Measurements from ENCODE around the gene CMTM7. TPM values are rescaled to one million over a fixed set of nuclear protein-coding genes. Genes with fewer than 3 reads are reported as not detected.
A peak's percentile ranks its signal among the peaks of the same experiment; 100 is the strongest.

Gene CMTM7
- total RNA-seq, 1 experiment from 2014 or later, result 131 TPM

DNA sequence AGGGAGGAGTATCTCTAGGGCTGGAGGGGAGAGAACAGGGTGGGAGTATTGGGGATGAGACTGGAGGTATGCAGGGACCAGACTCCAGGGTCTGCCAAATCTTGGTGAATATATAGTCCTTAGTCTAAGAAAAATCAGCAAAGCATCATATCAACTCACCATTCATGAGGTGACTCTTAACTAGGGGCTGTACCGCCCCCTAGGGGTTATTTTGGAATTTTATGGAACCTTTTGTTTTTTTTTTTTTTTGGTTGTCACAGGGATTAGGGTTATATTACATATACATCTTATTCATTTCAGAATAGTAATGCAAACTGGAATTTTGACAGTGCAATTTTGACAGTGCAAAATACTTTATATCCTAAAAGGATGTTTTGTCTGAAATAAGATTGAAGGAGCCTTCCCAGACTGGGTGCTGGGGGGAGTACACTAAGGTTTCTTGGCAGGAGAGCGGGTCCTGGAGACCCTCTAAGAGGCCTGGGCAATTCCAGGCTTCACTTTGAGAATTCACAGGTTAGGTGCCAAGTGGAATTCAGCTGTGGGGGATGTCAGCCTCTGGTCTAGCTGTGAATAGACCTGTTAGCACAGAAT lies 7.5 kb downstream of the CMTM7 start:
- Mint-ChIP-seq H3K4me3 (ENCODE audit: low read depth, unreplicated experiment) (peak overlapping the region; percentile 48), H3K27ac (ENCODE audit: unreplicated experiment) (peak overlapping the region; percentile 50)

DNA sequence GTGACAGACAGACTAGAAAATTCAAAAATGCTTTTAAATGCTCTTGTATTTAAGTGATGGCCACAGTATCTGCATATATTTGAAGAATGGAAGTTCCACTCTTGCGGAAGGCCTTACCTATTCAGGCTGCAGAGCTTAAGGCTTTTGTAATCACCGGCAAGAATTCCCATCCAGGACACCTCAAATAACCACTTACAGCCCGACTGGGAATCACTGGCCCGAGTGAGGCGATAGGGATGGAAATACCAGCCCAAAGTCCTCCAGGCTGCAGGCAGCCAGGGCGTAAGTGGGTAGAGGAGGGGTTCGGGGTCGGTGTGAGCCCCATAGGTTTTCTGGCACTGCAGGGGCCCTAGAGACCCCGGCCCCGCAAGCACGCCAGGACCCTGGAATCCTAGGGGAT lies 9.5 kb downstream of the CMTM7 start:
- BruUV-seq (replicated peaks), result no TSS peak
- H3K9me3 Mint-ChIP-seq (ENCODE audit: low read depth, unreplicated experiment), result no peaks in the 10 kb centered on the region
- CTCF ChIA-PET, result interaction anchor here (0.6 to 2.3 kb wide), 2 partner anchors 51 to 67 kb away, joined by 7 to 15 read pairs; no protein-coding TSS in a partner anchor
- H3K36me3 Mint-ChIP-seq (ENCODE audit: insufficient read depth, unreplicated experiment), result peaks cover 70% of the 10 kb centered on the region
- peak overlapping the region; percentile 81 for H3K4me3 Mint-ChIP-seq (ENCODE audit: low read depth, unreplicated experiment)
- H3K4me1 Mint-ChIP-seq (ENCODE audit: low read depth, unreplicated experiment), result peaks cover 84% of the 10 kb centered on the region
- H3K27ac Mint-ChIP-seq (ENCODE audit: unreplicated experiment), result peak overlapping the region; percentile 98
- TF ChIP-seq, protein P1, sequence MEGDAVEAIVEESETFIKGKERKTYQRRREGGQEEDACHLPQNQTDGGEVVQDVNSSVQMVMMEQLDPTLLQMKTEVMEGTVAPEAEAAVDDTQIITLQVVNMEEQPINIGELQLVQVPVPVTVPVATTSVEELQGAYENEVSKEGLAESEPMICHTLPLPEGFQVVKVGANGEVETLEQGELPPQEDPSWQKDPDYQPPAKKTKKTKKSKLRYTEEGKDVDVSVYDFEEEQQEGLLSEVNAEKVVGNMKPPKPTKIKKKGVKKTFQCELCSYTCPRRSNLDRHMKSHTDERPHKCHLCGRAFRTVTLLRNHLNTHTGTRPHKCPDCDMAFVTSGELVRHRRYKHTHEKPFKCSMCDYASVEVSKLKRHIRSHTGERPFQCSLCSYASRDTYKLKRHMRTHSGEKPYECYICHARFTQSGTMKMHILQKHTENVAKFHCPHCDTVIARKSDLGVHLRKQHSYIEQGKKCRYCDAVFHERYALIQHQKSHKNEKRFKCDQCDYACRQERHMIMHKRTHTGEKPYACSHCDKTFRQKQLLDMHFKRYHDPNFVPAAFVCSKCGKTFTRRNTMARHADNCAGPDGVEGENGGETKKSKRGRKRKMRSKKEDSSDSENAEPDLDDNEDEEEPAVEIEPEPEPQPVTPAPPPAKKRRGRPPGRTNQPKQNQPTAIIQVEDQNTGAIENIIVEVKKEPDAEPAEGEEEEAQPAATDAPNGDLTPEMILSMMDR (IDR thresholded peaks at IDR 0.05; ENCODE audit: unreplicated experiment), result no peak
- intact Hi-C loops (cut with micrococcal nuclease; ENCODE audit: unreplicated experiment), result loop anchor here (1.0 kb wide), 1 partner anchor 21 kb away; no protein-coding TSS in a partner anchor
- H3K27me3 Mint-ChIP-seq (ENCODE audit: unreplicated experiment), result no peaks in the 10 kb centered on the region
- no peak for DNase-seq

More for the DNA sequence above, 7.5 kb downstream of the CMTM7 start:
- H3K9me3 Mint-ChIP-seq (ENCODE audit: low read depth, unreplicated experiment), result no peaks in the 10 kb centered on the region
- peak; percentile 53 for DNase-seq
- TF ChIP-seq, protein P1 (IDR thresholded peaks at IDR 0.05; ENCODE audit: unreplicated experiment), result peak; percentile 35
- CTCF ChIA-PET, result interaction anchor here (2.3 kb wide), 1 partner anchor 69 kb away, joined by 7 read pairs; no protein-coding TSS in a partner anchor
- H3K36me3 Mint-ChIP-seq (ENCODE audit: insufficient read depth, unreplicated experiment), result peaks cover 68% of the 10 kb centered on the region
- BruUV-seq (replicated peaks), result no TSS peak
- no peaks in the 10 kb centered on the region for H3K27me3 Mint-ChIP-seq (ENCODE audit: unreplicated experiment)
- intact Hi-C loops (cut with micrococcal nuclease; ENCODE audit: unreplicated experiment), result loop anchor here (2.0 to 5.0 kb wide), 2 partner anchors 102 to 222 kb away; no protein-coding TSS in a partner anchor
- H3K4me1 Mint-ChIP-seq (ENCODE audit: low read depth, unreplicated experiment), result peaks cover 85% of the 10 kb centered on the region

DNA sequence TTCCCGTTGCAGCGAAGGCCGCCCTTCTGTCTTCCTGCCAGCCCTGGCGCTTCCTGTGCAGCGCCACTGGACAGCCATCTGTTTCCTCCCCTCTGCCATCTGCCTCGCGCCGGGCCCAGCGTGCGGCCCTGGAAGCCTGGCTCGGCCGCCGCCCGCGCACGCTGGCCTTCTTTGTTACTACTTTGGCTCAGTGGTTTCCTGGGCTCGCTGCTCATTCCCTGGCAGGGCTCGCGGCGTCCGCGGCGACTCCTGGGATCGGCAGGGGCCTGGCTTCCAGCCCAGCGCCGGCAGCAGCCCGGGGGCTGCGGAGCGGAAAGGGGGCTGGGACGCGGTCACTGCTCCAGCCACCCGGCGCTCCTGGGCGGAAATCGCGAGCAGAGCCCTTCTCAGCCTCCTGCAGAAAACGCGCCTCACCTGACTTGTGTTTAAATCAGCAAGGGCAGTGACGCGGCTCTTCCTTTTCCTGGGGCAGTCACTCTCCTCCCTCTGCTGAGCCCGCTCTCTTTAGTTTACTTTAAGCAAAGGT lies 10.0 kb downstream of the CMTM7 start:
- BruUV-seq (replicated peaks), result no TSS peak
- H3K9me3 Mint-ChIP-seq (ENCODE audit: low read depth, unreplicated experiment), result no peaks in the 10 kb centered on the region
- H3K4me1 Mint-ChIP-seq (ENCODE audit: low read depth, unreplicated experiment), result peaks cover 84% of the 10 kb centered on the region
- CTCF ChIA-PET, result interaction anchor here (0.6 kb wide), 1 partner anchor 51 kb away, joined by 15 read pairs; no protein-coding TSS in a partner anchor
- TF ChIP-seq, protein P1 (IDR thresholded peaks at IDR 0.05; ENCODE audit: unreplicated experiment), result no peak
- DNase-seq, result peak; percentile 62
- H3K27ac Mint-ChIP-seq (ENCODE audit: unreplicated experiment), result peak overlapping the region; percentile 98
- peak overlapping the region; percentile 81 for H3K4me3 Mint-ChIP-seq (ENCODE audit: low read depth, unreplicated experiment)
- intact Hi-C loops (cut with micrococcal nuclease; ENCODE audit: unreplicated experiment), result loop anchor here (1.0 kb wide), 1 partner anchor 21 kb away; no protein-coding TSS in a partner anchor
- H3K36me3 Mint-ChIP-seq (ENCODE audit: insufficient read depth, unreplicated experiment), result peaks cover 70% of the 10 kb centered on the region
- no peaks in the 10 kb centered on the region for H3K27me3 Mint-ChIP-seq (ENCODE audit: unreplicated experiment)

DNA sequence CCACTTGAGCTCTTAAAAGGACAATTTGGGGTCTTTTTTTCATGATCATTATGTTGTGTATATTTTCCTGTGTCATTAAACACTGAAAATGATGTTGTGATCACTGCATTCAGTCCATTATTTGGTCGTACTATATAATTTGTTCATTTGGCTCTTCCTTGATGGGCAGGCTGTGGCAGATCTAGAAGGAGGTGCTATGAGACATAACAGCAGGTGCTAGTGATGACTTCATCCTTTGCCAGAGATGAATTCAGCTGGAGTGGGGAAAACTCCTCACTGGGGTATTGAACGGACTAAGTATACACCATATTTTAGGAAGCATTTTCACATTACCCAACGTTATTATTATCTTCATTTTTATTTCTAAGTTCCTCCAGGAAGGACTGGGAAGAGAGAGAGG lies 12.0 kb downstream of the CMTM7 start:
- CTCF ChIA-PET, result interaction anchor here (0.7 kb wide), 1 partner anchor 157 kb away, joined by 3 read pairs; no protein-coding TSS in a partner anchor
- BruUV-seq (replicated peaks), result no TSS peak
- H3K27me3 Mint-ChIP-seq (ENCODE audit: unreplicated experiment), result no peaks in the 10 kb centered on the region

More for the DNA sequence above, 12.0 kb downstream of the CMTM7 start:
- no peaks in the 10 kb centered on the region for H3K9me3 Mint-ChIP-seq (ENCODE audit: low read depth, unreplicated experiment)
- peak overlapping the region; percentile 21 for H3K4me3 Mint-ChIP-seq (ENCODE audit: low read depth, unreplicated experiment)
- intact Hi-C loops (cut with micrococcal nuclease; ENCODE audit: unreplicated experiment), result no loop called here
- peaks cover 80% of the 10 kb centered on the region for H3K4me1 Mint-ChIP-seq (ENCODE audit: low read depth, unreplicated experiment)
- TF ChIP-seq, protein P1 (IDR thresholded peaks at IDR 0.05; ENCODE audit: unreplicated experiment), result no peak
- DNase-seq, result no peak
- peaks cover 78% of the 10 kb centered on the region for H3K36me3 Mint-ChIP-seq (ENCODE audit: insufficient read depth, unreplicated experiment)
- H3K27ac Mint-ChIP-seq (ENCODE audit: unreplicated experiment), result peak overlapping the region; percentile 98
